ENCODE results near the gene PDGFD.

PDGFD gene

GRCh38 chr11:103875855-103876510, 288.0 kb downstream of the PDGFD start:
- DNase-seq, result no peak

- DNase-seq, result no peak
Observed at GRCh38 chr11:103872748-103873147, 291.2 kb downstream of the PDGFD start.

GRCh38 chr11:103871923-103872551, 291.9 kb downstream of the PDGFD start:
- no peak for DNase-seq

- DNase-seq, result no peak
Observed at GRCh38 chr11:103870821-103871309, 293.1 kb downstream of the PDGFD start.

- no peak for DNase-seq
Observed at GRCh38 chr11:103867481-103867880, 296.5 kb downstream of the PDGFD start.

GRCh38 chr11:103863497-103863896, 300.4 kb downstream of the PDGFD start:
- DNase-seq, result no peak

- DNase-seq, result no peak
Observed at GRCh38 chr11:103862802-103863174, 301.2 kb downstream of the PDGFD start.

GRCh38 chr11:103862094-103862801, 301.7 kb downstream of the PDGFD start:
- no peak for DNase-seq
